Endothelial cell of umbilical vein (primary cell): ENCODE data around the gene DPH2. TPM values are rescaled to one million over a fixed set of nuclear protein-coding genes. Genes with fewer than 3 reads are reported as not detected.

Experiments used
- BruUV-seq: library from RNA; stranded (reverse); fragments of 400-500 nt; replicated peaks from 2 replicates; lab custom pipeline; 2021; lab: Mats Ljungman, UMichigan
- CTCF ChIA-PET: fragments of 300-600, 350-600 bp; sonication (Branson Sonifier 250); formaldehyde crosslinking; loops from one replicate; lab custom pipeline; 2021; ENCODE audit warnings: antibody characterized with exemption, inconsistent platforms; lab: Charles Lee
- POLR2A ChIA-PET: fragments of 300-600, 350-600 bp; sonication (Branson Sonifier 250); formaldehyde crosslinking; loops from one replicate; lab custom pipeline; 2021; ENCODE audit warnings: antibody characterized with exemption, inconsistent platforms; lab: Charles Lee
- DNase-seq: peaks from one replicate; pipeline ENCODE4 v3.0.0-alpha.2; 2011; ENCODE audit warnings: low read depth, low spot score
- FAIRE-seq: peaks from 2 replicates; lab custom pipeline; 2011; peaks lifted over from hg19 to GRCh38; lab: Jason Lieb, UNC
- H2AFZ ChIP-seq: 2 replicates; pipeline ENCODE4 v1.6.0; 2012; ENCODE audit warnings: low read depth, low read length, control low read depth, inconsistent platforms
- H3K27ac ChIP-seq: 2 replicates; pipeline ENCODE4 v1.5.1; 2011; ENCODE audit warnings: low read depth, mild to moderate bottlenecking, control low read depth, low read length, moderate library complexity; ENCODE audit not compliant: insufficient read depth
- H3K27me3 ChIP-seq, 2 experiments: 2 replicates each; pipeline versions ENCODE4 v1.6.0 to v1.6.1; 2011; ENCODE audit warnings: low read length in 2 of 2, mixed read lengths in 1 of 2; ENCODE audit not compliant: control insufficient read depth in 2 of 2, insufficient read depth in 2 of 2
- H3K36me3 ChIP-seq, 2 experiments: 2 replicates in 1 of 2; 3 replicates in 1 of 2; pipeline ENCODE4 v1.5.1; 2011; ENCODE audit warnings: low read length in 2 of 2, mild to moderate bottlenecking in 1 of 2, moderate library complexity in 1 of 2; ENCODE audit not compliant: control insufficient read depth in 2 of 2, insufficient read depth in 2 of 2; ENCODE audit errors: extremely low read depth in 1 of 2
- H3K4me1 ChIP-seq: 3 replicates; pipeline ENCODE4 v1.5.1; 2011; ENCODE audit warnings: mild to moderate bottlenecking, low read length; ENCODE audit not compliant: control insufficient read depth, insufficient read depth; ENCODE audit errors: extremely low read depth
- H3K4me2 ChIP-seq: 2 replicates; pipeline ENCODE4 v1.6.1; 2011; ENCODE audit warnings: low read length, control low read depth, mixed read lengths; ENCODE audit not compliant: insufficient read depth
- H3K4me3 ChIP-seq, 3 experiments: fragments of 200-600 bp in 1 of 3; sonication (generic), shearing (Covaris generic) in 1 of 3; replicated peaks in 1 of 3; 2 replicates each; pipeline ENCODE4 v1.5.1; 2011 to 2016; ENCODE audit warnings: control low read depth in 3 of 3, low read length in 3 of 3, mild to moderate bottlenecking in 2 of 3, inconsistent platforms in 1 of 3, low read depth in 1 of 3, moderate library complexity in 1 of 3; ENCODE audit not compliant: insufficient read depth in 1 of 3
- H3K79me2 ChIP-seq: 2 replicates; pipeline ENCODE4 v1.6.0; 2012; ENCODE audit warnings: low read length, inconsistent platforms; ENCODE audit not compliant: control insufficient read depth, insufficient read depth
- H3K9ac ChIP-seq: replicated peaks from 2 replicates; pipeline ENCODE3; 2011; ENCODE audit warnings: low read length, control low read depth; ENCODE audit not compliant: insufficient read depth; ENCODE audit errors: extremely low read depth
- H3K9me1 ChIP-seq: replicated peaks from 3 replicates; pipeline ENCODE4 v1.6.0; 2011; ENCODE audit warnings: mild to moderate bottlenecking, low read length; ENCODE audit not compliant: control insufficient read depth, insufficient read depth; ENCODE audit errors: extremely low read depth
- H3K9me3 ChIP-seq: replicated peaks from 2 replicates; pipeline ENCODE4 v1.5.1; 2012; ENCODE audit warnings: low read length, inconsistent platforms; ENCODE audit not compliant: control insufficient read depth, insufficient read depth
- H4K20me1 ChIP-seq: replicated peaks from 2 replicates; pipeline ENCODE3; 2011; ENCODE audit warnings: mild to moderate bottlenecking, low read length; ENCODE audit not compliant: control insufficient read depth, insufficient read depth; ENCODE audit errors: extremely low read depth
- EZH2 ChIP-seq: IDR thresholded peaks from 2 replicates; pipeline ENCODE4 v1.6.1; 2012; ENCODE audit warnings: borderline replicate concordance, low read depth, mild to moderate bottlenecking, moderate library complexity, low read length, inconsistent platforms; ENCODE audit not compliant: severe bottlenecking
- FOS ChIP-seq: IDR thresholded peaks from 2 replicates; pipeline ENCODE4 v1.6.1; 2011; ENCODE audit warnings: mild to moderate bottlenecking, low read length, moderate library complexity, borderline replicate concordance; ENCODE audit not compliant: insufficient read depth
- GATA2 ChIP-seq: IDR thresholded peaks from 2 replicates; pipeline ENCODE4 v1.7.0; 2011; ENCODE audit warnings: low read depth, mild to moderate bottlenecking, moderate library complexity, mixed read lengths, low read length; ENCODE audit not compliant: insufficient read length, insufficient read depth
- JUN ChIP-seq: IDR thresholded peaks from 2 replicates; pipeline ENCODE4 v1.6.1; 2011; ENCODE audit warnings: borderline replicate concordance, low read depth; ENCODE audit not compliant: insufficient read length, insufficient read depth
- MYC ChIP-seq: IDR thresholded peaks from one replicate; pipeline ENCODE4 v1.6.1; 2011; ENCODE audit warnings: mild to moderate bottlenecking, low read depth, low read length
- POLR2A ChIP-seq: IDR thresholded peaks from 2 replicates; pipeline ENCODE4 v1.6.1; 2012; ENCODE audit warnings: low read depth, mild to moderate bottlenecking, control low read depth, low read length
- POLR2AphosphoS5 ChIP-seq: IDR thresholded peaks from 2 replicates; pipeline ENCODE4 v1.6.1; 2012; ENCODE audit warnings: low read depth, mild to moderate bottlenecking, control low read depth, low read length, moderate library complexity; ENCODE audit not compliant: insufficient read depth
- dilution Hi-C: fragments of 300-500 bp; cut with MboI; formaldehyde crosslinking; loops from one replicate; pipeline ENCODE4 v1.15.0; 2019; ENCODE audit warnings: low sequenced_read_pairs; ENCODE audit not compliant: extremely low pct_ligation_motif_present
- intact Hi-C: fragments of 100-400 bp; cut with micrococcal nuclease; formaldehyde crosslinking; loops from one replicate; pipeline ENCODE4 v1.10.0; 2022
- polyA plus RNA-seq, 4 experiments: library from polyadenylated mRNA; depleted of rRNA in 3 of 4; stranded (reverse) in 3 of 4; unstranded in 1 of 4; fragments of >200 nt; gene quantifications; 2 replicates each; pipeline versions ENCODE4 v1.2.1 to v1.2.3, GENCODE V29; 2011 to 2012; ENCODE audit warnings: missing spikeins in 1 of 4
- total RNA-seq: library from RNA; stranded (reverse); gene quantifications from 2 replicates; pipeline ENCODE4 v1.2.3, GENCODE V29; 2021
- TF ChIP-seq, protein P1 (sequence below): IDR thresholded peaks from 2 replicates; pipeline ENCODE4 v1.6.1; 2011; ENCODE audit not compliant: insufficient read depth, insufficient read length
- TF ChIP-seq, protein P2 (sequence below), 2 donors: IDR thresholded peaks; 1 replicate in 1 of 2; 2 replicates in 1 of 2; pipeline ENCODE4 v1.5.1; 2011; ENCODE audit warnings: low read length in 2 of 2, mild to moderate bottlenecking in 2 of 2, moderate library complexity in 2 of 2, control low read depth in 1 of 2, inconsistent platforms in 1 of 2, low read depth in 1 of 2; ENCODE audit not compliant: insufficient read depth in 1 of 2; ENCODE audit errors: extremely low read depth in 1 of 2

The DPH2 gene
- total and polyA plus RNA-seq, 2 donors (not counting 3 experiments of a cell fraction or from before 2014, with no cell fraction given), result 28.1 to 59.1 TPM

DNA sequence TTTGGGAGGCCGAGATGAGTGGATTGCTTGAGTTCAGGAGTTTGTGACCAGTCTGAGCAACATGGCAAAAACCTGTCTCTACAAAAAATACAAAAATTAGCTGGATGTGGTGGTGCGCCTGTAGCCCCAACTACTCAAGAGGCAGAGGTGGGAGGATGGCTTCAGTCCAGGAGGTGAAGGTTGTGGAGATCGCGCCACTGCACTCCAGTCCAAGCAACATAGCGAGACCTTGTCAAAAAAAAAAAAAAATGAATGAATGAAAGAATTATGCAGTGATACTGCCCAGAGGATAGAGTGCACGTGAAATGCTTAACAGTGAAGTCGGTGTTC, 429 bp upstream of the DPH2 start:
- dilution Hi-C loops, result no loop called here
- Histone ChIP-seq H3K4me1 (peaks cover 11% of the 10 kb centered on the region), H3K27me3 (no peaks in the 10 kb centered on the region), H2AFZ (no peak overlapping the region), H3K4me2 (peak overlapping the region; percentile 44), H3K4me3 (no peak overlapping the region), H3K27ac (no peak overlapping the region), H3K79me2 (peaks cover 4% of the 10 kb centered on the region), H3K36me3 (peaks cover 0 to 14% of the 10 kb centered on the region in 2 experiments), H3K9me3 (no peaks in the 10 kb centered on the region), H3K9ac (no peak overlapping the region), H4K20me1 (no peaks in the 10 kb centered on the region), H3K9me1 (no peaks in the 10 kb centered on the region)
- POLR2A ChIA-PET, result interaction anchor here (0.7 to 1.4 kb wide), 2 partner anchors 62 to 319 kb away, joined by 3 read pairs; partner anchors contain the start of genes KDM4A and SLC6A9
- TF ChIP-seq, protein P1, sequence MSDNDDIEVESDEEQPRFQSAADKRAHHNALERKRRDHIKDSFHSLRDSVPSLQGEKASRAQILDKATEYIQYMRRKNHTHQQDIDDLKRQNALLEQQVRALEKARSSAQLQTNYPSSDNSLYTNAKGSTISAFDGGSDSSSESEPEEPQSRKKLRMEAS, result no peak
- TF ChIP-seq EZH2 (no peak), FOS (no peak), MYC (no peak), POLR2AphosphoS5 (no peak), POLR2A (no peak), JUN (no peak), GATA2 (no peak)
- TF ChIP-seq, protein P2, sequence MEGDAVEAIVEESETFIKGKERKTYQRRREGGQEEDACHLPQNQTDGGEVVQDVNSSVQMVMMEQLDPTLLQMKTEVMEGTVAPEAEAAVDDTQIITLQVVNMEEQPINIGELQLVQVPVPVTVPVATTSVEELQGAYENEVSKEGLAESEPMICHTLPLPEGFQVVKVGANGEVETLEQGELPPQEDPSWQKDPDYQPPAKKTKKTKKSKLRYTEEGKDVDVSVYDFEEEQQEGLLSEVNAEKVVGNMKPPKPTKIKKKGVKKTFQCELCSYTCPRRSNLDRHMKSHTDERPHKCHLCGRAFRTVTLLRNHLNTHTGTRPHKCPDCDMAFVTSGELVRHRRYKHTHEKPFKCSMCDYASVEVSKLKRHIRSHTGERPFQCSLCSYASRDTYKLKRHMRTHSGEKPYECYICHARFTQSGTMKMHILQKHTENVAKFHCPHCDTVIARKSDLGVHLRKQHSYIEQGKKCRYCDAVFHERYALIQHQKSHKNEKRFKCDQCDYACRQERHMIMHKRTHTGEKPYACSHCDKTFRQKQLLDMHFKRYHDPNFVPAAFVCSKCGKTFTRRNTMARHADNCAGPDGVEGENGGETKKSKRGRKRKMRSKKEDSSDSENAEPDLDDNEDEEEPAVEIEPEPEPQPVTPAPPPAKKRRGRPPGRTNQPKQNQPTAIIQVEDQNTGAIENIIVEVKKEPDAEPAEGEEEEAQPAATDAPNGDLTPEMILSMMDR (IDR thresholded peaks at IDR 0.05; ENCODE audit: extremely low read depth in 1 of 2, insufficient read depth in 1 of 2, low read depth in 1 of 2, low read length in 2 of 2), result no peak
- intact Hi-C loops, result loop anchor here (1.0 to 2.0 kb wide), 2 partner anchors 23 to 61 kb away; partner anchors contain the start of genes IPO13 and SLC6A9
- CTCF ChIA-PET, result interaction anchor here (0.8 kb wide), 1 partner anchor 23 kb away, joined by 4 read pairs; no protein-coding TSS in a partner anchor
- no TSS peak for BruUV-seq
- DNase-seq (no peak), FAIRE-seq (no peak)
